A549 (cell line): ENCODE data around the gene GNA12.

Experiments
- CHD2 ChIP-seq: fragments of 150-350 bp; IDR thresholded peaks from 2 replicates; pipeline ENCODE4 v1.6.1; 2014; ENCODE audit warnings: low read length; ENCODE audit not compliant: partially characterized antibody
- CHD4 ChIP-seq: fragments of 200-600 bp; sonication (generic); IDR thresholded peaks from 2 replicates; pipeline ENCODE4 v1.6.1; 2016; ENCODE audit warnings: antibody characterized with exemption, mild to moderate bottlenecking, borderline replicate concordance
- EP300 ChIP-seq, 2 experiments: fragments of >200 bp; sonication (Bioruptor Twin); formaldehyde crosslinking; IDR thresholded peaks; 2 replicates in 1 of 2; 3 replicates in 1 of 2; pipeline ENCODE4 v1.6.1; 2016 to 2017
- HEYL ChIP-seq: fragments of 250-450 bp; sonication (Bioruptor Pico); IDR thresholded peaks from 2 replicates; pipeline ENCODE4 v1.8.0; 2021; ENCODE audit warnings: mild to moderate bottlenecking, moderate library complexity
- MAZ ChIP-seq: fragments of 150-350 bp; IDR thresholded peaks from 2 replicates; pipeline ENCODE4 v1.6.1; 2014; ENCODE audit warnings: antibody characterized with exemption, low read depth, low read length, borderline replicate concordance
- POLR2A ChIP-seq: IDR thresholded peaks from 2 replicates; pipeline ENCODE4 v1.6.1; 2012; ENCODE audit warnings: mild to moderate bottlenecking, low read length
- RAD21 ChIP-seq, 2 experiments: fragments of >200 bp in 1 of 2; sonication (Bioruptor Twin) in 1 of 2; formaldehyde crosslinking in 1 of 2; IDR thresholded peaks in 1 of 2; conservative IDR thresholded peaks in 1 of 2; 2 replicates in 1 of 2; 3 replicates in 1 of 2; pipeline ENCODE4 v1.6.1; 2012 to 2018; ENCODE audit warnings: inconsistent platforms in 1 of 2
- RCOR1 ChIP-seq: fragments of 150-350 bp; IDR thresholded peaks from 2 replicates; pipeline ENCODE4 v1.6.1; 2014; ENCODE audit warnings: antibody characterized with exemption, low read length, low read depth
- RNF2 ChIP-seq: fragments of 200-600 bp; sonication (generic); IDR thresholded peaks from 2 replicates; pipeline ENCODE4 v1.6.1; 2016; ENCODE audit warnings: low read depth, mild to moderate bottlenecking, antibody characterized with exemption, moderate library complexity, borderline replicate concordance
- SMC3 ChIP-seq: fragments of >200 bp; sonication (Bioruptor Twin); formaldehyde crosslinking; IDR thresholded peaks from 3 replicates; pipeline ENCODE4 v1.6.1; 2018; ENCODE audit warnings: inconsistent platforms
- TF ChIP-seq, protein P1 (sequence below): fragments of >200 bp; sonication (Bioruptor Twin); formaldehyde crosslinking; IDR thresholded peaks from 3 replicates; pipeline ENCODE4 v1.5.1; 2016
- TF ChIP-seq, protein P2 (sequence below): fragments of 450-650 bp; IDR thresholded peaks from 2 replicates; pipeline ENCODE4 v1.6.1; 2014; ENCODE audit warnings: antibody characterized with exemption
- TF ChIP-seq, protein P3 (sequence below): fragments of >200 bp; sonication (Bioruptor Twin); formaldehyde crosslinking; IDR thresholded peaks from 2 replicates; pipeline ENCODE4 v1.6.1; 2016

DNA sequence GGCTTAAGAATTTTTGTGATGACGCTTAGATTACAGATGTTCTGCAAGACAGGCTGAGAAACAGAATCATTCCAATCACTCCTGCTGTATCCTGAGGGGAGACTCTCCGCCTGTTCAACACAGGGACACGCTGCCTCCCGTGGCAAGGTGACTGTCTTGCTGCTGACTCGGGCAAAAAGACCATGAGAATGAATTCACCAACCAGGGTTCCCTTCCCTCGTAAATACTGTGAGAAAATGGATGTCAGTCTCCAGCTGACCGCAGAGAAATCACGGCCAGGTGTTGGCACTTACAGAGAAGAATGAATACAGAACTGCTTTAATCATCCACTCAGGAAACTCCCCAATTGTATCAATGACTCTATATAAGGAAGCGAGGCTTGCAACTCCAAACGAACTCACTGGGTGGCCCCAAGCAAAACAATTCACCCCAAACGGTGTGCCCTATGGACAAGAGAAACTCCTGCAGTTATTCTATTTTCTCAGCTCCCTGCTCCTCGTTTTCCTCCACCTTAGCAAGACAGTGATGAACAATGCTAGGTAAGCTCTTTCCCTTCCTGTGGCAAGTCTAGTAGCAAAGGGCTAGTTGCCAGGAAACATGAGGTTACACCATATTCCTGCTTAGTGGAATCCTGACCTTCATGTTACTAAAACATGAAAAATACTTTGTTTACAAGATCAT, 22.8 kb downstream of the GNA12 start:
- TF ChIP-seq, protein P1, sequence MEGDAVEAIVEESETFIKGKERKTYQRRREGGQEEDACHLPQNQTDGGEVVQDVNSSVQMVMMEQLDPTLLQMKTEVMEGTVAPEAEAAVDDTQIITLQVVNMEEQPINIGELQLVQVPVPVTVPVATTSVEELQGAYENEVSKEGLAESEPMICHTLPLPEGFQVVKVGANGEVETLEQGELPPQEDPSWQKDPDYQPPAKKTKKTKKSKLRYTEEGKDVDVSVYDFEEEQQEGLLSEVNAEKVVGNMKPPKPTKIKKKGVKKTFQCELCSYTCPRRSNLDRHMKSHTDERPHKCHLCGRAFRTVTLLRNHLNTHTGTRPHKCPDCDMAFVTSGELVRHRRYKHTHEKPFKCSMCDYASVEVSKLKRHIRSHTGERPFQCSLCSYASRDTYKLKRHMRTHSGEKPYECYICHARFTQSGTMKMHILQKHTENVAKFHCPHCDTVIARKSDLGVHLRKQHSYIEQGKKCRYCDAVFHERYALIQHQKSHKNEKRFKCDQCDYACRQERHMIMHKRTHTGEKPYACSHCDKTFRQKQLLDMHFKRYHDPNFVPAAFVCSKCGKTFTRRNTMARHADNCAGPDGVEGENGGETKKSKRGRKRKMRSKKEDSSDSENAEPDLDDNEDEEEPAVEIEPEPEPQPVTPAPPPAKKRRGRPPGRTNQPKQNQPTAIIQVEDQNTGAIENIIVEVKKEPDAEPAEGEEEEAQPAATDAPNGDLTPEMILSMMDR, result no peak
- TF ChIP-seq RNF2, result no peak
- TF ChIP-seq POLR2A, result no peak
- no peak for TF ChIP-seq SMC3
- no peak for TF ChIP-seq HEYL
- TF ChIP-seq, protein P2, sequence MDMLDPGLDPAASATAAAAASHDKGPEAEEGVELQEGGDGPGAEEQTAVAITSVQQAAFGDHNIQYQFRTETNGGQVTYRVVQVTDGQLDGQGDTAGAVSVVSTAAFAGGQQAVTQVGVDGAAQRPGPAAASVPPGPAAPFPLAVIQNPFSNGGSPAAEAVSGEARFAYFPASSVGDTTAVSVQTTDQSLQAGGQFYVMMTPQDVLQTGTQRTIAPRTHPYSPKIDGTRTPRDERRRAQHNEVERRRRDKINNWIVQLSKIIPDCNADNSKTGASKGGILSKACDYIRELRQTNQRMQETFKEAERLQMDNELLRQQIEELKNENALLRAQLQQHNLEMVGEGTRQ, result no peak
- TF ChIP-seq, protein P3, sequence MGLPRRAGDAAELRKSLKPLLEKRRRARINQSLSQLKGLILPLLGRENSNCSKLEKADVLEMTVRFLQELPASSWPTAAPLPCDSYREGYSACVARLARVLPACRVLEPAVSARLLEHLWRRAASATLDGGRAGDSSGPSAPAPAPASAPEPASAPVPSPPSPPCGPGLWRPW, result no peak
- no peak for TF ChIP-seq MAZ
- peak in 1 of 2 experiments; percentile 25; a peak in 1 of 5 replicates for TF ChIP-seq RAD21 (conservative IDR thresholded peaks at IDR 0.05 in 1 of 2, IDR thresholded peaks at IDR 0.05 in 1 of 2)
- TF ChIP-seq RCOR1, result no peak
- no peak for TF ChIP-seq CHD2
- no peak for TF ChIP-seq CHD4
- TF ChIP-seq EP300 (IDR thresholded peaks at IDR 0.05), result no peak; a peak in 1 of 5 replicates
